ENCODE measurements around the gene MMP2.

Gene MMP2

GRCh38 chr16:55494994-55495421 is 16.0 kb downstream of the MMP2 start:
- peak; percentile 77 for DNase-seq (ENCODE audit: low spot score)

DNA sequence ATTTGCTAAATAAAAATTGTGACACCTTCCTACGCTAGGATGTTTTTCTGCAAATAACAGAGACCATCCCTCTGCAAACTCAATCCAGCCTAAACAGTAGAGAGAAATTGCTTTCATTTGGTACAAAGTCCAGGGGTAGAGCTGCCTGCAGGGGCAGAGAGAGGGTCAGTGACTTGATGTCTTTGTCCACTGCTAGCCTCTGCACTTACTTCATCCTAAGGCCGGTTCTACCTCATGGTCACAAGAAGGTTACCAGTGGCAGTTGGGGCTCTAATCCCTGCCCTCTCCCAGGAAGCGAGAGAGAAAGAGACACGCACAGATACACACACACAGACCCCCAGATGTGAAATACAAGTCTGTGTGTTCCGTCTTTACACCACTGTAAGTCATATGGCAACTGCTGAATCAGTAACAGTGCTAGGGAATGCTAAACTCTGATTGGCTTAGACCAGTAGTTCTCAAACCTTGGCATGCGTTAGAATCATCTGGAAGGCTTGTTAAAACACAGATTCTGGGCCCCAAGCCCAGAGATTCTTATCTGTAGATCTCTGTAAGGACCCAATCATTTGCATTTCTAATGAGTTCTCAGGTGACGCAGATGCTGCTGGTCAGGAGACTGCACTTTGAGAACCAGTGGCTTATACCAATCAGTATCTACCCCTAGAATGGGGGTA is 16.8 kb downstream of the MMP2 start:
- DNase-seq (ENCODE audit: low spot score) = peak; percentile 76

- no peak for DNase-seq (ENCODE audit: low spot score)
Measured at GRCh38 chr16:55496509-55497145, 17.6 kb downstream of the MMP2 start.

DNA sequence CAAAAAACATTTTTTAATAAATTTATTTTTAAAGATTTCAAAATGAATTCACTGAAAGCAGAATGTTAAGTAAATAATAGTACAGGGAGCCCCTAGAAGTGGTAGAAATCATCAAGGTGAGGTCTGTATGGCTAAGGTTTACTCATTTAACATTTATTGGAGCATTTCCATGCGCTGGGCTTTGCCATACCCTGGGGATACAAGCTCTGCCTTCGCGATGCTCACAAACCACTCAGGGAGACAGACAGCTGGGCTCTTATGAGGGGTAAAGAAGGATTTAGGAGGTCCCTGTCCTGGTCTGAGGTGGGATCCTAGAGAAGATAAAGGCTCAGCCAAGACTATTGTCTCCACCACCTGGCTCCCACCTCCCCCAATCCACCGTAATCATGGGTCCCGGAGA is 18.6 kb downstream of the MMP2 start:
- no peak for DNase-seq (ENCODE audit: low spot score)

DNA sequence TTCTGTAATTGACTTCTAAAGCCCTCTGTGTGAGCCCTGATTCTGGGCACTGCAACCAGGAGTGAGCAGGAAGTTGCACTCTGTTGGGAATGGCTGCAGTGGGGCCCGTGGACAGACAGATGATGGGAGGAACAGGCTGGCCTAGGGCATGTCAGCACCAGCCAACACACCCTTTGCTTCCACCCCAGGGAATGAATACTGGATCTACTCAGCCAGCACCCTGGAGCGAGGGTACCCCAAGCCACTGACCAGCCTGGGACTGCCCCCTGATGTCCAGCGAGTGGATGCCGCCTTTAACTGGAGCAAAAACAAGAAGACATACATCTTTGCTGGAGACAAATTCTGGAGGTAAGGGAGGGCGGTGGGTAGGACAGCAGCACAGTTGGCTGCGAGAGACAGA is 19.1 kb downstream of the MMP2 start:
- no peak for DNase-seq (ENCODE audit: low spot score)

- DNase-seq (ENCODE audit: low spot score) = no peak
Measured at GRCh38 chr16:55499281-55499680, 20.3 kb downstream of the MMP2 start.

DNA sequence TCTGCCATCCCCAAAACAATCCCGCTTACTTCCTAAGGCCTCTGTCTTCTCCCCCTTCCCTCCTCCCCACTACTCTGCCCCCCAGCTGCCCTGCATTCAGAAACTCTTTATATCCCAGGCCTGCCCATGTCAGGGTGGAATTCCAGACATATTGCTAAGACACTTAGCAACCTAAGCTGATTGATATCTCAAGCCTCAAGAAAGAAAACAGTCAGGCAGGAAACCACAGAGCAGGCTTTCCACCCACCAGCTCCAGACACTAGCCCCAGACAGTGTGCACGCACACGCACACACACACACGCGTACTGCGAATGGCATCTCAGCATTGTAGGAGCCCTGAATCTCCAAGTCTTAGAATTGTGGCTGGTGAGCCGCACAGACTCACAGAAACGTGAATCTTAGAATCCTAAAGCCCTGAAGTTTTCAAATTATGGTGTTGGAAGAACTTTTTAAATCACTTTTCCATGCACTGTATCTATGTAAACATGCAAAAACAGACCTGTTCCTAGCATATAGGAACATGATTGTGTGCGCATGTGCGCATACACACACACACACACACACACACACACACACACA is 21.0 kb downstream of the MMP2 start:
- DNase-seq (ENCODE audit: low spot score) = peak; percentile 91

- DNase-seq (ENCODE audit: low spot score) = peak; percentile 50
Measured at GRCh38 chr16:55500530-55501011, 21.6 kb downstream of the MMP2 start.

DNA sequence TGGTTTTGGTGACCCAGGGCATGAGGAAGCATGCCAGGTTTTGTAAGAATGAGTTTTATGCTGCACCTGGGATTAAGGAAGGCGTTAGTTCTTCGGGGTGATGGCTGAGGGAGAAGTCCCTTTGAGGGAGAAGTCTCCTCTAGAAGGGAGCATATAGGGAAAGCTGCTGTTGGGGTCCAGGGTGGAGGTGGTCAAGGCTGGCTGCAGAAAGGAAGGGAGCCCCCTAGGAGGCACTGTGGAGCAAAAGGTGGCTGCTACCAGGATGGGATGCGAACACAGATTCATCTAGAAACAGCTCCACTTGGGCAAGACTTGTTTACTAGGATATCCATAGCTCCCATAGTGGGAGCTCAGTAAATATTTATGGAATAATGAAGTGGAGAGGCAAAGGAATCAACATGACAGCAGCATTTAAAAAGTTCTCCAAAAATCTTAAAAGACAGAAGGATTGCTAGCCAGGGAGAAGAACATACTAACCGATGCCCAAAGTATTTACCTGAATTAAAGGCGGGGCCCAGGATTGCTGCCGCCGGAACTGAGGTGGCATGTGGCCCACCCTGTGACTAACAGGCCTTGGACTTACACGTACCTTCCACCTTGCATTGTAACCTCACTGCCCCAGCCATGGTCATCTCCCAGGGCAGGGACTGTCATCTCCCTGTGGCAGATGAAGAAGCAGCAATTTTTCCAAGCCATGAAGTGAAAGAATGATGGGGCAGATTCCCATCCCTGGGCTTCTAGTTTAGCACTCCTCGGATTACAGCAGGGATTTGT is 22.7 kb downstream of the MMP2 start:
- no peak for DNase-seq (ENCODE audit: low spot score)

DNA sequence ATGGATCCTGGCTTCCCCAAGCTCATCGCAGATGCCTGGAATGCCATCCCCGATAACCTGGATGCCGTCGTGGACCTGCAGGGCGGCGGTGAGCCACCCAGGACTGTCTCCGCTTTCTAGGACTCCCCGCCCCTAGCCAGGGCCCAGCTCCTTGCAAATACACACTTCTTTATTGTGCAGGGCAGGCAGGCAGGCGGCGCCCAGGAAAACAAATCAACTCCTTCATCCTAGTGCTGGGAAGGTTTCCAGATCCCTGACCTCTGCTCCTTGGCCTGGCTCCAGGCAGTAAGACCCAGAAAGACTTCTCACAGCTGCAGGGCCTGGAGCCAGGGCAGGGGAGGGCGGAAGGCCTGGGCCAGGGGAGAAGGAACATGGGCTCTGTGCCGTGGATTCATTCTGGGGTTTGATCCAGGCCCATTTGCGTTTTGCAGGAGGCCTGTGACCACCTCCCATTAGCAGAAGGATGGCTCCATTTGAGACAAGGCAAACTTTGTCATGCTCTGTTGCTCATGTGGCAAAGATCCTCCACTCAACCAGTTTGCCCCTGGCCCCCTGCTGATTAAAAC is 23.9 kb downstream of the MMP2 start:
- peak; percentile 56 for DNase-seq (ENCODE audit: low spot score)

DNA sequence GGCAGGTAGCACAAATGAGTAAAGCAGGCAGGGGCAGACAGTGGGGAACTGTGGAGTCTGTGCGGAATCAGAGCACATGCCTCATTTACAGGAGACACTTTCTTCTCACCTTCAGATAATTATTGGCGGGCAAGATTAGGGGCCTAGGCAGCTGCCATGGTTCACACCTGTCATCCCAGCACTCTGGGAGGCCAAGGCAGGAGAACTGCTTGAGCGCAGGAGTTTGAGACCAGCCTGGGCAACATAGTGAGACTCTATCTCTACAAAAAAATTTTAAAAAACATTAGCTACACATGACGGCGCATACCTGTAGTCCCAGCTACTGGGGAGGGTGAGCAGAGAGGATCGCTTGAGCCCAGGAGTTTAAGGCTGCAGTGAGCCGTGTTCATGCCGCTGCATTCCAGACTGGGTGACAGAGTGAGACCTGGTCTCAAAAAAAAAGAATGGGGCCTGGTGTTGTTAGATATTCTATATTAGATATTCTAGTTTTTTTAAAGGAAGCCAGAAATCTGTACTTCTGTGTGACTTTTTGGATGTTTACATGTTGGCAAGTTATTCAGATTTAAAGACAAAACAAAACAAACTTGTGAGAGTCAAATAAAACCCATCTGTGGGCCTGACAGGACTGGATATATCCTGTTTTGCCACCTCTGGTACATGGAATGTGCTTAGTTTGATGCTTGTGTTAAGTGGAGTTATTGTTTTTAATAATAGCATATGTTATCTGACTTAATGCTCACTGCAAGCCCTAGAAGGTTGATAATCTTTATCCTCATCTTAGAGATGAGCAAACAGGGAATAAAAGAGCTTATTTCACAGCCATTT is 24.9 kb downstream of the MMP2 start:
- no peak for DNase-seq (ENCODE audit: low spot score)

DNA sequence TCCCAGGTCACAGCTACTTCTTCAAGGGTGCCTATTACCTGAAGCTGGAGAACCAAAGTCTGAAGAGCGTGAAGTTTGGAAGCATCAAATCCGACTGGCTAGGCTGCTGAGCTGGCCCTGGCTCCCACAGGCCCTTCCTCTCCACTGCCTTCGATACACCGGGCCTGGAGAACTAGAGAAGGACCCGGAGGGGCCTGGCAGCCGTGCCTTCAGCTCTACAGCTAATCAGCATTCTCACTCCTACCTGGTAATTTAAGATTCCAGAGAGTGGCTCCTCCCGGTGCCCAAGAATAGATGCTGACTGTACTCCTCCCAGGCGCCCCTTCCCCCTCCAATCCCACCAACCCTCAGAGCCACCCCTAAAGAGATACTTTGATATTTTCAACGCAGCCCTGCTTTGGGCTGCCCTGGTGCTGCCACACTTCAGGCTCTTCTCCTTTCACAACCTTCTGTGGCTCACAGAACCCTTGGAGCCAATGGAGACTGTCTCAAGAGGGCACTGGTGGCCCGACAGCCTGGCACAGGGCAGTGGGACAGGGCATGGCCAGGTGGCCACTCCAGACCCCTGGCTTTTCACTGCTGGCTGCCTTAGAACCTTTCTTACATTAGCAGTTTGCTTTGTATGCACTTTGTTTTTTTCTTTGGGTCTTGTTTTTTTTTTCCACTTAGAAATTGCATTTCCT is 26.5 kb downstream of the MMP2 start:
- no peak for DNase-seq (ENCODE audit: low spot score)

DNA sequence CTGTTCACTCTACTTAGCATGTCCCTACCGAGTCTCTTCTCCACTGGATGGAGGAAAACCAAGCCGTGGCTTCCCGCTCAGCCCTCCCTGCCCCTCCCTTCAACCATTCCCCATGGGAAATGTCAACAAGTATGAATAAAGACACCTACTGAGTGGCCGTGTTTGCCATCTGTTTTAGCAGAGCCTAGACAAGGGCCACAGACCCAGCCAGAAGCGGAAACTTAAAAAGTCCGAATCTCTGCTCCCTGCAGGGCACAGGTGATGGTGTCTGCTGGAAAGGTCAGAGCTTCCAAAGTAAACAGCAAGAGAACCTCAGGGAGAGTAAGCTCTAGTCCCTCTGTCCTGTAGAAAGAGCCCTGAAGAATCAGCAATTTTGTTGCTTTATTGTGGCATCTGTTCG is 27.1 kb downstream of the MMP2 start:
- DNase-seq (ENCODE audit: low spot score) = no peak

DNA sequence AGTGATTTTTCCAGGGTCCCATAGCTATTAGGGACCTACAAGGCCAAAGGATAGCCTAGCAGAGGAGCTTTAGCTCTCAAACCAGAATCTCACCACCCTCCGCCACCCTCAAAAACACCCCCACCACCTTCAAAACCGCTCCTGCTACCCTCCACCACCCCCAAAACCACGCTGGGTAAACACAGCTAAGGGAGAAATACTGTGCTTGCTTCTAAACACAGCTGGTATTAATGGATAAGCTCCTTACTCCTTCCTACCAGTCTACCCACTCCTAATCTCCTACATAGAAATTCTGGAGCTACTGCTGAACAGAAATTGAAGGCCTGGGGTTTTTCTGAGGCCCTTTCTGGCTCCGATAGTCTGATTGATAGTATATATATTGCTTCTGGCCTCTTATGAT is 27.7 kb downstream of the MMP2 start:
- DNase-seq (ENCODE audit: low spot score) = no peak

GRCh38 chr16:55508271-55508921 is 29.4 kb downstream of the MMP2 start:
- DNase-seq (ENCODE audit: low spot score) = no peak

GRCh38 chr16:55508941-55509931 is 30.2 kb downstream of the MMP2 start, which contains the start of gene LPCAT2:
Gene LPCAT2 (plus strand): TSS chr16:55509072. CDS start chr16:55509182, 110 bp downstream.
- DNase-seq (ENCODE audit: low spot score) = peak; percentile 94

DNA sequence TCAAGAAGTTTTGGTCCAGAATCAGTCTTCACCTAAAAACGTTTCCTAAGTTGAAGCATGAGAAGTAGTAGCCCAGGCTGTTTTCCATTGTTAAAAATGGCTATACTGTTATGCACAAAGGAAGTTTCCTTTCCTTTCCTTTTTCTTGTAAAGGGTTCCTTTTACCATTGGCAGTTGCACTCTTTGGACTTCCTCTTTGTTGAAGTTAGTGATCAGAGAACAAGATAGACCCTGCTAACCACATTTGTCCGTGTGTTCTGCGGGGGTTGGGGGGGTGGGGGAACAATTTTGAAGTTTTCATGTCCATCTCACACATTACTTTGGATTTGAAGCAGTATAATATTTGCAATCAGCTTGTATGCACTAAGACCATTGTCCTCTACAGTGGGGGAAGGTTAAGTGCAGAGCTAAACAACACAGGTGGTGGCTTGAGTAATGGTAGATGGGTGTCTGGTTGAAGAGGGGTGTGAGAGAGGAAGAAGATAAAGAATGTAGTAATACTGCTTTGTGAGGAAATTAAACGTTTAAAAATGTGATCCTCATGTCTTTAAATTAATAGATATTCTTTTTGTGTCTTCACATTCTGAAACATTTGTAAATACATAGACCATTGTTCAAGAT is 31.3 kb downstream of the MMP2 start:
- DNase-seq (ENCODE audit: low spot score) = no peak

GRCh38 chr16:55512941-55513340 is 33.9 kb downstream of the MMP2 start:
- no peak for DNase-seq (ENCODE audit: low spot score)
